HG02981 (cell line): Measurements from ENCODE around the gene HMGCS2.

Experiments used
- ATAC-seq: cut with Tn5 transposase; IDR thresholded peaks from one replicate; pipeline ENCODE4 v1.9.1; 2021; ENCODE audit warnings: mild to moderate bottlenecking, moderate library complexity; ENCODE audit not compliant: unreplicated experiment

The HMGCS2 gene

GRCh38 chr1:119703666-119704450, 64.8 kb downstream of the HMGCS2 start:
- no peak for ATAC-seq

- no peak for ATAC-seq
Observed at GRCh38 chr1:119702384-119702783, 66.3 kb downstream of the HMGCS2 start.

DNA sequence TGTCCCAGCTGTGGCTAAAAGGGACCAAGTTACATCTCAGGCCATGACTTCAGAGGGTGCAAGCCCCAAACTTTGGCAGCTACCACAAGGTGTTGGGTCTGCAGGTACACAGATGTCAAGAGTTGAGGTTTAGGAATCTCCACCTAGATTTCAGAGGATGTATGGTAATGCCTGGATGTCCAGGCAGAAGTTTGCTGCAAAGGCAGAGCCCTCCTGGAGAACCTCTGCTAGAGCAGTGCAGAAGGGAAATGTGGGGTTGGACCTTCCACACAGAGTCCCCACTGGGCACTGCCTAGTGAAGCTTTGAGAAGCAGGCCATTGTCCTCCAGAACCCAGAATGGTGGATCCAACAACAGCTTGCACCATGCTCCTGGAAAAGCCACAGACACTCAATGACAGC, 67.0 kb downstream of the HMGCS2 start:
- no peak for ATAC-seq

GRCh38 chr1:119700326-119700725, 68.4 kb downstream of the HMGCS2 start:
- no peak for ATAC-seq
